SH-SY5Y (cell line): ENCODE data around the gene RNF166.

Experiments
- GATA2 ChIP-seq: IDR thresholded peaks from 2 replicates; pipeline ENCODE4 v1.6.1; 2011; ENCODE audit warnings: mild to moderate bottlenecking, low read depth, low read length
- GATA3 ChIP-seq: IDR thresholded peaks from 2 replicates; pipeline ENCODE4 v1.6.1; 2011; ENCODE audit warnings: low read depth, mild to moderate bottlenecking, low read length, moderate library complexity

The RNF166 gene

DNA sequence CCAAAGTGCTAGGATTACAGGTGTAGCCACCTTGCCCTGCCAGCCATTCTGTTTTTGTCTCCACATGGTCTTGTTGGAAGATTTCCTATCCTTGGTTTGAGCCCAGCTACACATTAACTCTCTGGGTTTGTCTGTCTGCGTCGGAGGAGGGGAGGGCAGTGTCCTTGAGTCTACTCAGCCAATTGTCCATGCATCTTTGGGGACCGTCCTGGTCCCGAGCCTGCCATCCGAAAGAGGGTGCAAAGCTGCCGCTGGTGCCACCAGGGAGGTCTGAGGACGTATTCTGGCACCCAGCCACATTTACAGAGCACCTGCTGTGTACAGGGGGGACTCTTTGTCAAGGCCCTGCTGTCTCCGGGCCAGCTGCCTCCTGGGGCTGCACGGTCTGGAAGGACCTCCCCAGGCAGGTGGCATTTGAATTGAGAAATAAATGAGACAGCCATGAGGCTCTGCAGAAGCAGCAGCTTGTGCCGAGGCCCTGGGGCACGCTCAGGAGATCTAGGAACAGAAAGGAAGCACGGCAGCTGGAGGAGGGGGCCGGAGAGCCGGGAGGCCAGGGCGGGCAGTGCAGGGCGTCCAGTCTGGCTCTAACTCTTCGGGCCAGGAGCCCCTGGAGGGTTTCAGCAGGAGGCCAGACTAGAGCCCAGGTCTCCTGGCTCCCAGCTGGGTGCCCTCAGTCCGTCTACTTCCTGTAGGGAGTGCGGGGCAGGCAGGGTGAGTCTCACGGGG lies 56.8 kb downstream of the RNF166 start:
- TF ChIP-seq GATA3 (no peak), GATA2 (no peak)

DNA sequence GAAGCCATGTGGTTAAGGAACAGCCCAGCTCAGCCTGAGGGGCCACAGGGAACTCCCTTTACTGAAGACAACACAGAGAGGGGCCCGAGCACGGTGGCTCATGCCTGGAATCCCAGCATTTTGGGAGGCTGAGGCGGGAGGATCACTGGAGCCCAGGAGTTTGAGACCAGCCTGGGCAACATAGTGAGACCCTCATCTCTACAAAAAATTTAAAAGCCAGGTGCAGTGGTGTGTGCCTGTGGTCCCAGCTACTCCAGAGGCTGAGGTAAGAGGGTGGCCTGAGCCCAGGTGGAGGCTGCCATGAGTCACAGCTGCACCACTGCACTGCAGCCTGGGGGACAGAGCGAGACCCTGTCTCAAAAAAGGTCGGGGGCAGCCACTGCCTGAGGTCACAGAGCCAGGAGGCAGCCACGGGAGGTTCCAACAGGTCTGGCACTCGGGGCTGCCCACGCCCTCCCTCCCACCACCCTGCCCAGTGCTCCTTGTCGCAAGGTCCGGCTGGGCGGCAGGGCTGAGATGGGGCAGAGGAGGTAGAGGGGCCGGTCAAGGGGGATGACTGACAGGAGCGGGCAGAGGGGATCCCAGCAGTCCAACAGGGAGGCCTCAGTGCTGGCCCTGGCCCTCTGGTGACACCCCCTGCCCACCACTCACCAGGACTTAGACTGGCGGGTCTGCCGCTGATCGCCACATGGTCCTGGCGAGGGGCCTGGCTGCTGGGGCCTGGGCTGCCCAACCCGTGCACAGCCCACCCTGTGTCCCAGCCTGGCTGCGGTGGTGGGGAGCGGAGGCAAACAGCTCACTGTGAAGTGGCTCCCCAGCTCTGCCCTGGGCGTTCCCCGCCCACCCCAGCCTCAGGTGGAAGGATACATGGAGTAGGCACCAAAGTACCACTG lies 58.8 kb downstream of the RNF166 start:
- TF ChIP-seq GATA3 (no peak), GATA2 (no peak)
